ENCODE results near the gene MMP13. TPM values are rescaled to one million over a fixed set of nuclear protein-coding genes. Genes with fewer than 3 reads are reported as not detected.

The MMP13 gene
- total RNA-seq, 2 experiments from 2014 or later: not detected

GRCh38 chr11:102924851-102925380 lies 30.6 kb downstream of the MMP13 start:
- no peaks in the 10 kb centered on the region for H4K20me1 ChIP-seq (ENCODE audit: insufficient read depth, low read length)
- H3K79me2 ChIP-seq (ENCODE audit: insufficient read depth, low read depth, low read length): no peaks in the 10 kb centered on the region
- no peaks in the 10 kb centered on the region for H3K4me1 ChIP-seq (ENCODE audit: insufficient read depth, low read length, poor library complexity, severe bottlenecking)
- no peaks in the 10 kb centered on the region for H3K9me2 ChIP-seq (ENCODE audit: insufficient read depth, low read length)
- H2AFZ ChIP-seq (ENCODE audit: low read length): no peak overlapping the region
- H3K4me3 ChIP-seq (ENCODE audit: low read depth, low read length, poor library complexity, severe bottlenecking): no peak overlapping the region
- no peaks in the 10 kb centered on the region for H3K36me3 ChIP-seq (ENCODE audit: insufficient read depth, low read length)
- intact Hi-C loops (cut with micrococcal nuclease; ENCODE audit: unreplicated experiment): no loop called here
- no peak overlapping the region for H3K4me2 ChIP-seq (ENCODE audit: low read length)
- DNase-seq (ENCODE audit: low spot score): no peak
- TF ChIP-seq CTCF (conservative IDR thresholded peaks at IDR 0.05; ENCODE audit: low read length): no peak
- CTCF ChIA-PET (ENCODE audit: unreplicated experiment): no interaction called here
- H3K27ac ChIP-seq (ENCODE audit: low read depth, low read length, poor library complexity, severe bottlenecking): no peak overlapping the region
- POLR2A ChIA-PET: interaction anchor here (0.6 kb wide), 1 partner anchor 36 kb away, joined by 3 read pairs; no protein-coding TSS in a partner anchor
- BruUV-seq (replicated peaks): no TSS peak
- no peaks in the 10 kb centered on the region for H3K9me3 ChIP-seq (ENCODE audit: low read length)

GRCh38 chr11:102921587-102922220 lies 33.8 kb downstream of the MMP13 start:
- intact Hi-C loops (cut with micrococcal nuclease; ENCODE audit: unreplicated experiment): no loop called here
- Histone ChIP-seq H3K36me3 (ENCODE audit: insufficient read depth, low read length) (no peaks in the 10 kb centered on the region), H3K4me3 (ENCODE audit: low read depth, low read length, poor library complexity, severe bottlenecking) (no peak overlapping the region), H3K9me2 (ENCODE audit: insufficient read depth, low read length) (no peaks in the 10 kb centered on the region), H3K9me3 (ENCODE audit: low read length) (no peaks in the 10 kb centered on the region), H3K27ac (ENCODE audit: low read depth, low read length, poor library complexity, severe bottlenecking) (no peak overlapping the region), H3K79me2 (ENCODE audit: insufficient read depth, low read depth, low read length) (no peaks in the 10 kb centered on the region), H2AFZ (ENCODE audit: low read length) (no peak overlapping the region), H4K20me1 (ENCODE audit: insufficient read depth, low read length) (no peaks in the 10 kb centered on the region), H3K4me2 (ENCODE audit: low read length) (no peak overlapping the region), H3K4me1 (ENCODE audit: insufficient read depth, low read length, poor library complexity, severe bottlenecking) (no peaks in the 10 kb centered on the region)
- BruUV-seq (replicated peaks): no TSS peak
- TF ChIP-seq EZH2phosphoT487 (IDR thresholded peaks at IDR 0.05; ENCODE audit: borderline replicate concordance, low read depth, low read length): no peak
- no peak for TF ChIP-seq CTCF (conservative IDR thresholded peaks at IDR 0.05; ENCODE audit: low read length)
- no peak for DNase-seq (ENCODE audit: low spot score)
- ChIA-PET CTCF (ENCODE audit: unreplicated experiment) (no interaction called here), POLR2A (interaction anchor here (1.0 kb wide), 1 partner anchor 14 kb away, joined by 3 read pairs; no protein-coding TSS in a partner anchor)

- no peak overlapping the region for H3K4me2 ChIP-seq (ENCODE audit: low read length)
- no TSS peak for BruUV-seq (replicated peaks)
Observed at GRCh38 chr11:102920118-102920684, 35.3 kb downstream of the MMP13 start.

More at GRCh38 chr11:102920118-102920684, 35.3 kb downstream of the MMP13 start:
- ChIA-PET POLR2A (no interaction called here), CTCF (ENCODE audit: unreplicated experiment) (no interaction called here)
- H3K4me1 ChIP-seq (ENCODE audit: insufficient read depth, low read length, poor library complexity, severe bottlenecking): no peaks in the 10 kb centered on the region
- H4K20me1 ChIP-seq (ENCODE audit: insufficient read depth, low read length): no peaks in the 10 kb centered on the region
- H3K36me3 ChIP-seq (ENCODE audit: insufficient read depth, low read length): no peaks in the 10 kb centered on the region
- H3K9me3 ChIP-seq (ENCODE audit: low read length): no peaks in the 10 kb centered on the region
- no peaks in the 10 kb centered on the region for H3K9me2 ChIP-seq (ENCODE audit: insufficient read depth, low read length)
- no peak overlapping the region for H3K4me3 ChIP-seq (ENCODE audit: low read depth, low read length, poor library complexity, severe bottlenecking)
- H3K79me2 ChIP-seq (ENCODE audit: insufficient read depth, low read depth, low read length): no peaks in the 10 kb centered on the region
- intact Hi-C loops (cut with micrococcal nuclease; ENCODE audit: unreplicated experiment): no loop called here
- H3K27ac ChIP-seq (ENCODE audit: low read depth, low read length, poor library complexity, severe bottlenecking): no peak overlapping the region
- DNase-seq (ENCODE audit: low spot score): no peak
- H2AFZ ChIP-seq (ENCODE audit: low read length): no peak overlapping the region
- TF ChIP-seq EZH2phosphoT487 (IDR thresholded peaks at IDR 0.05; ENCODE audit: borderline replicate concordance, low read depth, low read length): no peak
- TF ChIP-seq CTCF (conservative IDR thresholded peaks at IDR 0.05; ENCODE audit: low read length): no peak

All from OCI-LY7 (cell line).